ENCODE results near the gene ARL13B.

GRCh38 chr3:94012185-94012584 is 32.2 kb downstream of the ARL13B start:
- TF ChIP-seq, protein P1, sequence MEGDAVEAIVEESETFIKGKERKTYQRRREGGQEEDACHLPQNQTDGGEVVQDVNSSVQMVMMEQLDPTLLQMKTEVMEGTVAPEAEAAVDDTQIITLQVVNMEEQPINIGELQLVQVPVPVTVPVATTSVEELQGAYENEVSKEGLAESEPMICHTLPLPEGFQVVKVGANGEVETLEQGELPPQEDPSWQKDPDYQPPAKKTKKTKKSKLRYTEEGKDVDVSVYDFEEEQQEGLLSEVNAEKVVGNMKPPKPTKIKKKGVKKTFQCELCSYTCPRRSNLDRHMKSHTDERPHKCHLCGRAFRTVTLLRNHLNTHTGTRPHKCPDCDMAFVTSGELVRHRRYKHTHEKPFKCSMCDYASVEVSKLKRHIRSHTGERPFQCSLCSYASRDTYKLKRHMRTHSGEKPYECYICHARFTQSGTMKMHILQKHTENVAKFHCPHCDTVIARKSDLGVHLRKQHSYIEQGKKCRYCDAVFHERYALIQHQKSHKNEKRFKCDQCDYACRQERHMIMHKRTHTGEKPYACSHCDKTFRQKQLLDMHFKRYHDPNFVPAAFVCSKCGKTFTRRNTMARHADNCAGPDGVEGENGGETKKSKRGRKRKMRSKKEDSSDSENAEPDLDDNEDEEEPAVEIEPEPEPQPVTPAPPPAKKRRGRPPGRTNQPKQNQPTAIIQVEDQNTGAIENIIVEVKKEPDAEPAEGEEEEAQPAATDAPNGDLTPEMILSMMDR (conservative IDR thresholded peaks at IDR 0.05 in 1 of 2, IDR thresholded peaks at IDR 0.05 in 1 of 2; ENCODE audit: low read depth in 1 of 2, low read length in 2 of 2): no peak
- TF ChIP-seq EZH2 (IDR thresholded peaks at IDR 0.05; ENCODE audit: low read length, missing control alignments): no peak

All from fibroblast of lung (primary cell).